HG03095 (cell line): ENCODE results near the gene NCF1.
"Not testable (repeated sequence)": the region's sequence is repeated elsewhere in the genome, so short reads cannot be mapped to it uniquely, and the experiment has no call there.

Experiments
- ATAC-seq: cut with Tn5 transposase; IDR thresholded peaks from one replicate; pipeline ENCODE4 v1.9.1; 2021; ENCODE audit warnings: moderate library complexity; ENCODE audit not compliant: unreplicated experiment

NCF1 gene

DNA sequence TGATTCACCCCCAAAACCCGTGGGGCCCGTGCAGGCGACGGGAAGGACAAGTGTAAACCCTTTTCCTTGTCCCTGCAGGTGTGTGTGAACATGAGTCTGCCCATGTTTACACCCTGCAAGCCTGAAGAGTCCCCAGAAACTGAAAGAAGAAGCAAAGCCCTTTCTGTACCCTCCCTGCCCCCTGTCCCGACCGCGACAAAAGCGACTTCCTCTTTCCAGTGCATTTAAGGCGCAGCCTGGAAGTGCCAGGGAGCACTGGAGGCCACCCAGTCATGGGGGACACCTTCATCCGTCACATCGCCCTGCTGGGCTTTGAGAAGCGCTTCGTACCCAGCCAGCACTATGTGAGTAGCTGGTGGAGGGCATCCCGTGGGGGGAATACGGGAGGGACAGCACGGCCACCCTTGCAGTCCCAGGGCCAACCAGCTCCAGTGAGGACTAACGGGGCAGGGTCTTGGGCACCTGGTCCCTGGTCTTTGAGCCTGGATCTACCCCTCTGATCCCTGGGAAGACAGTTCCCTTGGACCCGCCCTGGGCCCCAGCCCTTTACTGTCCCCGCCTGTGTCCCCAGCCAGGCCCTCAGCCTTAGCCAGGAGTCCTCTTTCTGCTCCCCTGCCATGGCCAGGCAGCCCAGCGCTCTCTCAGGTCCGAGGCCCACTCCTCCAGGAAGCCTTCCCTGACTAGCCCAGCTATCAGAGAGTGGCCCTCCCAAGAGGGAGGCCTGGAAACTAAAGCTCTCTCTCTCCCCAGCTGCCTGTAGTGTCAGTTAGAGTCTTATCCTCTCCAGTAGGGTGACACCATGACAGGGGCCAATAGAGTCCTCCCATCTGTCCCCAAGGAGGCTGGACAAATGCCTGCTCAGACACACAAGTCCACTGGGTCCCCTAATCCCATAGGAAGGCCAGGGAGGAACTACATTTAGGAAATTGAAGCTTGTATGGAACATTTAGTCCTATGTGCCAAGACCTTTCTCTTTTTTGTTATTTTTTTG, at the start of gene NCF1:
TSS of gene NCF1 (plus strand) at position 252 of the 991 bp plus-strand sequence. CDS start at position 273, 21 bp downstream.
- ATAC-seq, result peak; percentile 66

DNA sequence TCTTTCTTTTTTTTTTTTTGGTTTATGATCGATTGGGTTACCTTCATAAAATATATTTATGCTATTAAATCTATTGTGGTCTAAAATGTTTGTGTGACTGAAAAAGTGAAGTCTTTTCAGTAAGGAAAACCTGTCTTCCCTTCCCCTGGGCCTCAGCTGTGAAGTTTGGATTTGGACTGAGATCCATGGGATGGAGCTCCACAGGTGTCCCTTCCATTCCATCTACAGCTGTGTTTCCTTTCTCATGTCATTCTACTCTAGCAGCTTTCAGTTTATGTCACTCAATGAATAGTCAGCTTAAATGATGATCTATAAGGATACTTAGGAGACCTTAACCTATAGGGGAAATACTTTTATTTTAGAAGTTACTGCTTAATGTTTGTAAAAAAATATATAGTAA, 48.0 kb upstream of the NCF1 start:
- no peak for ATAC-seq

DNA sequence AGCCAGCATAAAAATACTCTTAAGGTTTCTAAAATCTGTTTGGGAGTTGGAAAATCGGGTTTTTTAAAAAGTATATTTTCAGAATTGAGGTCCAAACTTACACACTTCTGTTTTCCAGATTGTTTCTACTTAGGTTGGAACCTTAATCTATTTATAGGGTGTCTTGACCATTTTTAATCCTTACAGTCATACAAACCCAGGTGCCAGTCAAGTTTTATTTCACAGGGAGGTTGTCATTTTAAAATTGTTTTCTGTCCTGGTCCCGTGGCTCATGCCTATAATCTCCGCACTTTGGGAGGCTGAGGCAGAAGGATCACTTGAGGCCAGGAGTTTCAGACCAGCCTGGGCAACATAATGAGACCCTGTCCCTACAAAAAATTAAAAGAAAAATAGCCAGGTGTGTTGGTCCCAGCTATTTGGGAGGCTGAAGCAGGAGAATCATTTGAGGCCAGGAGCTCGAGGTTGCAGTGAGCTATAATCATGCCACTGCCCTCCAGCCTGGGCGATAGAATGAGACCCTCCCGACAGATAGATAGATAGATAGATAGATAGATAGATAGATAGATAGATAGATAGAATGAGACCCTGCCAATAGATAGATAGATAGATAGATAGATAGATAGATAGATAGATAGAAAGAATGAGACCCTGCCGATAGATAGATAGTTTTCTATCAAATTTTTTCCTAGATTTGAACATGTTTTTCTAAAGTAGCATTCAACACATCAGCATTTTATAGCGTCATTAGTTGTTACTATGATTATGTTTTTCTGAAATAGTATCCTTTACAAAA, 47.3 kb upstream of the NCF1 start:
- ATAC-seq, result no peak

DNA sequence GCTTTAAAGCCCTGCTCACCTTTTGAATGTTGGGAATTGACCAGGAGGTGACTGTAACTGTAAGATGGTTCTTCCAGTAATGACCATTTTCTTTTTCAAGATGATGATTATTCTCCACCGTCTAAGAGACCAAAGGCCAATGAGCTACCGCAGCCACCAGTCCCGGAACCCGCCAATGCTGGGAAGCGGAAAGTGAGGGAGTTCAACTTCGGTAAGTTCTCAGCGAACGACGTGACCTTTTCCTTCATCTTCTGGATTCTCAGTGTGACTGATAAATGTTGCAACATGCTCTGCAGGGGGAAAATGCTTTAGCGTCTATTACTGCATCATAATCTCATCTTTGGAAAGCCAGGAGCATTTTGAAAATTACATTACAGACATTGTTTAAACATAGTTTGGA, 45.1 kb upstream of the NCF1 start:
- not testable (repeated sequence) for ATAC-seq

DNA sequence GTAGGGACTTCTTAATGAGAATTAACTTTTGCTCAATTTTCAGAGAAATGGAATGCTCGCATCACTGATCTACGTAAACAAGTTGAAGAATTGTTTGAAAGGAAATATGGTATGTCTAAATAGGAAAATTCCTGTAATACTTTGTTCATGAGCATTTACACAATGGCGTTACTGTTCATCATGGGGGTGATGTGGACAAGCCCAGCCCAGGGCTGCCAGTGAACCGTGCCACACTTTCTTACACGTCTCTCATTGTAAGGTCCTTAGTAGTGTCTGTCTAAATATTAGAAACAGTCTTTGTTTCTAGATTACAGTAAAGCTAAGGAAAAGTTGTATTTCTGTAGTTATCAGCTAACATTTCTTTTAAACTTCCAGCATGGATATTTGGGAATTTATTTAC, 43.6 kb upstream of the NCF1 start:
- ATAC-seq, result not testable (repeated sequence)

DNA sequence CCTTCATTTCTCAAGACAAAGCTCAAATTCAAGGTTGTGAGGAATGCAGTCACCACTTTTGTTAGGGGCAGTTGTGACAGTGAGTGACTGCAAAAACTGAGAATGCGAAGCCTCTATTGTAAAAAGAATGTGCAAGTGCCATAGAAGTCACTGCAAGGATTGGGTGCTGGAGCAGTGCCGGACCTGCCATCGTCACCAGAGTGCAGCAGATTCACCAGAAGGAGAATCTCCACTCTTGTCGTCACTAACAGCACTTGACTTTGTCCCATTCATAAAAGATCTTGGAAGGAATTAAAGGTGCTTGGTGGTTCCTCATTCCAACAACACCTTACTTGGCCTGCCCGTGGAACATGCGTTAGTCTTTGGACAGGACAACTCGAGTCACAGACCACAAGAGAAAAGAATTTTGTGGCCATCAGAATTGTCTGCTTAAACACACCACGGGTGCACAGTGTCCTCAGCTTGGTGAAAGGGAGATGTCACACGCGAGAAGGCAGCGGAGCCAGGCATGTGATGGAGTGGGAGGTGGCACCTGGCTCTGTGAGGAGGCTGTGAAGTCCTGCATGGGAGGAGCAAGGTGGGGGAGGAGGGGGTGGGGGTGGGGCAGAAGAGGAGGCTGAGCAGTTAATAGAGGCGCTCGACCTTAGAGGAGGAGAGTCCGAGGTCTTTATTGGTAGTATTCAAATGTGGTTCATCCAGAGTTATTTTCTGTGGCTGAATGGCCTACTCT, 33.7 kb upstream of the NCF1 start:
- not testable (repeated sequence) for ATAC-seq

DNA sequence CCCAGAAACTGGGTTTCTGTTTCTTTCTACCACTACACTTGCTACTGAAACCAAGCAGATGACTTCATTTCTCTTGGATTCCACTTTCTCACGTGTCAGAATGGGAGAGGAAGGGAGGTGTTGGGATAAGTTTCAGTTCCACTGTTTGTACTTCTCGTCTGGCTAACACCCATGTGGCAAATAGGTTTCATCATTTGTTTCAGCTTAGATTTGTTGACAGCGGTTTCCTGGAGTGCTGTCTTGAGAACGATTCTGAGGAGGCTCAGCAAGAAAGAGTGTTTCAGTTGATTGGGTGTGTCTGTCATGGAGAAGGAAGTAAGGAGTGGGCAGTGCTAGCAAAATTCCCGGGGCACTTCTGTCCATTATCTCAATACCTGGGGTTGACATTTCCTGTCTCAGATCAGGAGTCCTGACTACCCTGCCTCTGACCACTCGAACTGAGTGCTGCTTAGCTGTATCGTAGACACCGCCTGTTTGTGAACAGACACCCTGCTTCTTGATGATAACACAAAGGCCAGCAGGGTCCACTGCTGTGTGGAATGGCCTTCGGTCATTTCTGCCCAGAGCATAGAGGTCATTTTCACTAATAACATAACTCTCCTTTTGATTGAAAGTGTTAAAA, 29.8 kb upstream of the NCF1 start:
- ATAC-seq, result not testable (repeated sequence)

DNA sequence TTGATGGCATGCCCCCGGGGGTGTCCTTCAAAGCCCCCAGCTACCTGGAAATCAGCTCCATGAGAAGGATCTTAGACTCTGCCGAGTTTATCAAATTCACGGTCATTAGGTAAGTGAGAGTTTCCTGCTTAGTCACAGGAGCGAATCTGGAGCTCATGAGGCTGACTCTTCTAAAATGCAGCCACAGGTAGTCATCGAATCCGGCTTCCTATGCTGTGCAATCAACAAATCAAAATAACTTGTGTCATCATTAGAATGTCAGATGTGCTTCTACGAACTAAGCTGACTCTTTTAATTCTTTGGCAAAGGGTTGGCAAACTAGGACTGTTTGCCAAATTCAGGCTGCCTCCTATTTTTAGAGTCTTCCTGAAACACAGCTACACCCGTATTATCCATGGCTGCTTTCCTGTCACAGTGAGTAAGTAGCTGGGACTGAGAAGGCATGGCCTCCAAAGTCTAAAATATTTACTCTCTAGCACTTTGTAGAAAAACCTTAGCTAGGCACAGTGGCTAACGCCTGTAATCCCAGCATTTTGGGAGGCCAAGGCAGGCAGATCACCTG, 19.8 kb upstream of the NCF1 start:
- not testable (repeated sequence) for ATAC-seq

DNA sequence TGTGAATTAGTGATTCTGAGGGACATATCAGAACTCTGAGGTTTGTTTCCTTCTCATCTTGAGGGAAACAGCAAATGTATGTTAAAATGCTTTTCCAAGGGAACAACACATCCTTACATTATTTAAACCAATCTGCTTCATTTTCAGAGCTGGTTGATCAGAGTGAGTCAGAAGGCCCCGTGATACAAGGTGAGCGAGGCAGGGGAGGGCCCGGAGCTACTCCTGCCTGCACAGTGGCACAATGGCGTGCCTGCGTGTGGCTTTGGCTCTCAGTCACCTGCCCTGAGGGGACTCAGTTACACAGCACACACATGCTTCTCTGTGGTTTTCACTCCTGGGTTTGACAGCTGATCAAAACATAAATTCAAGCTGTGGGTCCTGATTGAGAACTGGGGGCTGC, 17.1 kb upstream of the NCF1 start:
- ATAC-seq, result not testable (repeated sequence)

DNA sequence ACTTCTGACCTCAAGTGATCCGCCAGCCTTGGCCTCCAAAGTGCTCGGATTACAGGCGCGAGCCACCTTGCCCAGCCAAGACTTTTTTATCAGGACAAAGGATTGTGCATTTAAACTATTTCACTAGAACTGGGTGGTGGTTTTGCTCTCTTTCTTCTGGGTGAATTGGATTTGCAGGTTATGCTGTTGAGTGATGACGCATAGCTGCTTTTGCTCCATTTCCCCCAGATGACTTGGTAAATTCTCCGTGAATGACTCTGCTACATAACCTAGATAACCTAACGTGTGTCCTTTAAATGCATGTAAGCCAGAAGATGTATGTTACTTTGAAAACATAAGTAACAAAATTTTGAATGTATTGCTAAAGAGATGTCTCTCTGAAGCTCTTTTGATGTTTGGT, 15.5 kb upstream of the NCF1 start:
- ATAC-seq, result not testable (repeated sequence)

DNA sequence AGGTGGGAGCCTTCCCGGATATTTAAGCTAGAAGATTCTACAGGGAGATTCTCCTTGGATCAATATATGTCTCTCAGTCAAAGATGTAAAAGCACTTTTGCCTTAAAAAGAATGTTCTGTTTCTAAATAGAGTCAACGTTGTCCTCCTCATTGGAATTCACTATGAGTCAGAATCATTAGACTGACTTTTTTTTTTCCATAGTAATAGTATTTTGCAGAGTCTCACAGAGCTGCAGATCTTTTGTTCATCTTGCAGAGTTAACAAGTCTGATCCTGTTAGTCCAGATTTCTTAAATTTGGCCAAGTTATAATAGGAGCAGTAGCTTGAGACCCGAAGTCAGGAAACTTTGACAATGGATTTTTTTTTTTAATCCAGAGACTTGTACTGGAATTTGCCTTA, 14.8 kb upstream of the NCF1 start:
- ATAC-seq, result not testable (repeated sequence)

DNA sequence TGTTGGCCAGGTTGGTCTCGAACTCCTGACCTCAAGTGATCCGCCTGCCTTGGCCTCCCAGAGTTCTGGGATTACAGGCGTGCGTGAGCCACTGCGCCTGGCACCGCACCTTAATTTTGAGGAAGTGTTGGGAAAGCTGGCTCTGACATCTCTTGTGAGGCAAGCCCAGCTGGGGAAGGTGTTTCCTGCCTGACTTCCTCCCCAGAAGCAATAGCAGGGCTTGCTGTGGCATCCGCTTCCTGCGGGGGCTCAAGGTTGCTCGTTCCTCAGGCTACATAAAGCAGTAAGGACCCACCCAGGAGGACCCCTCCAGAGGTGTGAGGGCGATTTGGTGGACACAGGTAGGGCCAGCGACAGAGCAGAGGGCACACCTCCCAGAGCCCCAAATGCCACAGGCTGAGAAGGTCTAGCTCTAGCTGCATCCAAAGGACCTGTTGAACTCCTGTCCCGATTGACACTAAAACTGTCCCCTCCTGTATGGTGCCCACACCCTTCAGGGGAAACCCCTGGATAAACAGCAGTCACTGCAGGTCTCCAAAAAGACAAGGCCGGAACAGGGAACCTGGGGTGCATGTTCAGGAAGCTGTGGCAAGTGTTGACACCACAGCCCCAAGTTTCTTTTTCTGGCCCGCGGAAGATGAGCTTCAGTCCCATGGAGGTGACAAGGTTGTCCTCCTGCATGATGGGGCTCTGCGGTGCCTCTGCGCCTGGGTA, 8.4 kb upstream of the NCF1 start:
- peak; percentile 31 for ATAC-seq

DNA sequence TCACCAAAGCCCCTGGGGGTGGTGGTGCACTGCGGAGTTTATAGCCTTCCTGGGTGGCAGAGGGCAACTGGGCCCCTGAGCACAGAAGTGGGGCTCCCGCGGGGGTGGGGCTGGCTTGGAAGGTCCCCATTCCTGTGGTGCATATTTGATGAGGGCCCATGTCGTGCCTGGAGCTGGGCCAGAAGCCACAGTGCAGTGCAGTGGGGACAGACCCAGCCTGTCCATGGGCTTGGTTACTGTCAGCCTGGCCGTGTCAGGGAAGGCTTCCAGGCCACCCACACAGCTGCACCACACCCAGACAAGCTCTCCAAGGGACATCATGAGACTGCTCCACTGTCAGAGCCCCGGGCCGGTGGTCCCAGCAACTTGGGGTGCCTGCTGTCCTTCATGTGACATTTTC, 7.3 kb upstream of the NCF1 start:
- not testable (repeated sequence) for ATAC-seq

DNA sequence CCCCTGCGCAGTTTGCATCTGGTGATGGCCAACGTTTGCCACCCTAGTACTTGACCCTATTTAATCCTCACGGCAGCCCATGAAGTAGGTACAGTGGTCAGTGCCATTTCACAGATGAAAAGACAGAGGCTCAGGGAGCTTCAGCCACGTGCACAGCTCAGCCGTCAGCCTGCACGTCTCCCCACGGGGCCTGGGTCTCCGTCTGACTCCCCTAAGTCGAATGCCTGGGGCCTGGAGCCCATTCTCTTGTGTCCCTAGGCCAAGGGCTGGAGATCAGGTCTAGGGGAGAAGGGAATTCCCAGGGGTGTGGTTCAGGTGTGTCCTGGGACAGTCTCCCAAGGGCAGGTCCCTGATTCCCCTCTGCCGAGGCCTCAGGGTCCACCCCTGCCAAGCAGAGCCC, 6.8 kb upstream of the NCF1 start:
- not testable (repeated sequence) for ATAC-seq

DNA sequence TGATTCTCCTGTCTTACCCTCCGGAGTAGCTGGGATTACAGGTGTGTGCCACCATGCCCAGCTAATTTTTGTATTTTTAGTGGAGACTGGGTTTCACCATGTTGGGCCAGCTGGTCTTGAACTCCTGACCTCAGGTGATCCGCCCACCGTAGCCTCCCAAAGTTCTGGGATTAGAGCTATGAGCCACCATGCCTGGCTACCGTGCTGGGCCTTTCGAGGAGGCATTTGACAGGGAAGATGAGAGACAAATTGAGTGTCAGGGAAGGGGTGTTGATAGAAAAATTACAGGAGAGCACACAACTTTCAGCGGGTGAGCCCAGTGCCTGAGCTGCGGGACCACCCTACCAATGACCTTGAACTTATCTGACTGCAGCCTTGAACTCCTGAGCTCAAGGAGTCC, 3.7 kb upstream of the NCF1 start:
- not testable (repeated sequence) for ATAC-seq

DNA sequence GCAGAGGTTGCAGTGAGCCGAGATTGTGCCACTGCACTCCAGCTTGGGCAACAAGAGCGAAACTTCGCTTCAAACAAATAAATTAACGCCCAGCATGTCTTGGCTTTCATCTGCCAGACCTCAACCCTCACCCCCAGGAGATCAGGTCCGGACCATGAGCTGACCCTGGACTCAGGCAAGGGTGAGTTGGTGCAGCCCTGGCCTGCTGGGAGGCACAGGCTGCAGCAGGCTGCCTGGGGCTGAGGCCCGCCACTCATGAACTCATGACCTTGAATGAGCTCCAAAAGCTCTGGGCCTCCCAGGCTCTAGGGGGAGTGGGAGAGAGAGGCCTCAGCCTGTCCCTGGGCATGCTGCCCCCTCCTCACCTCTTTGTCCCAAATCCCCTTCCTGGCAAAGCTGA, 1.7 kb upstream of the NCF1 start:
- ATAC-seq, result not testable (repeated sequence)

DNA sequence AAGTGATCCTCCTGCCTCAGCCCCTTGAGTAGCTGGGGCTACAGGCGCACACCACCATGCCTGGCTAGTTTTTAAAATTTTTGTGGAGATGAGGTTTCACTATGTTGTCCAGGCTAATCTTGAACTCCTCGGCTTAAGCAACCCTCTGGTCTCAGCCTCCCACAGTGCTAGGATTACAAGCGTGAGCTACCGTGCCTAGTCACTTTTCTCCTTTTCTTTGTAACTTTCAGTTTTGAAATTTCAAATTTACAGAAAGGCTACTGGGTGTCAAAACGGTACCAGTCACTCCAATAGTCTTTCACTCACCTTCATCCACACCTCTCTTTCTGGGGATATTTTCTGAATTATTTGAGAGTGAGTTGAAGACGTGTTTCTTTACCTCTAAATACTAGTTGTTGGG, 1.3 kb downstream of the NCF1 start:
- ATAC-seq, result not testable (repeated sequence)

DNA sequence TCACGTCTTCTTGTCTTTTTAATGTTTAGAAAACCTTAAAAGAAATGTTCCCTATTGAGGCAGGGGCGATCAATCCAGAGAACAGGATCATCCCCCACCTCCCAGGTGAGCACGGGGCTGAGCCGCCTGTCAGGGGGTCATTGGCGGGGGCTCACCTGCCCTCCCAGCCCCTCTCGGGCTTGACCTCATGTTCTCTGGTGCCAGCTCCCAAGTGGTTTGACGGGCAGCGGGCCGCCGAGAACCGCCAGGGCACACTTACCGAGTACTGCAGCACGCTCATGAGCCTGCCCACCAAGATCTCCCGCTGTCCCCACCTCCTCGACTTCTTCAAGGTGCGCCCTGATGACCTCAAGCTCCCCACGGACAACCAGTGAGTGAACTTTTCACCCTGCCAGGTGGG, 5.2 kb downstream of the NCF1 start:
- not testable (repeated sequence) for ATAC-seq

DNA sequence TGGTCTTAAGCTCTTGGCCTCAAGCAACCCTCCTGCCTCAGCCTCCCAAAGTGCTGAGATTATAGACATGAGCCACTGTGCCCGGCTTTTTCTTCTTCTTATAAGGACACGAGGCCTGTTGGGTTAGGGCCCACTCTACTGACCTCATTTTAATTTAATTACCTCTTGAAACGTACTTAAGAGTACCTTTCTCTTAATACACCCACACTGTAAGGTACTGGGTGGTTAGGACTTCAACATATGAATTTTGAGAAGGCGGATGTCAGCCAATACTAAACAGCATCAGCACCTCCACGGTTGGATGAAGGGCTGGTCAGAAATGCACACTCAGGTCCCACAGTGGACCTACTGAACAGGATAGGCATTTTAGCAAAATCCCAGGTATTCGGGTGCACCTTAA, 7.9 kb downstream of the NCF1 start:
- ATAC-seq, result not testable (repeated sequence)

DNA sequence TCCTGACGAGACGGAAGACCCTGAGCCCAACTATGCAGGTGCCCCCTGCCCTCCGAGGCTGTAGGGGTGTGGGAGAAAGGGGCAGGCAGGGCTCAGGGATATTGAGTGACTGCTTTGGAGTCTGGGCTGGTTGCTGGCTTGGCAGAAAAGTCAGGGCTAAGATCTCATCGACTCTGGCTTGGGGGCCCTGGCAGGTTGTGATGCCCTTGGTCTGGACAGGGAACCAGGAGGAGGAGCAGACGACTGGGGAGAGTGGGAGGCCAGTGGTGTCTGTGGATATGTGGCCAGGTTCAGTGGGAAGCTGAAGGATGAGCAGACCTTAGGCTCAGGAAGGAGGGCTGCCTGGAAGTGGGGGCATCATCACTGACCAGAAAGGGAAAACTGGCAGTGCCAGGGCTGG, 9.8 kb downstream of the NCF1 start:
- ATAC-seq, result not testable (repeated sequence)
